ENCODE measurements around the gene CREB5.
"Not testable (repeated sequence)": the region's sequence is repeated elsewhere in the genome, so short reads cannot be mapped to it uniquely, and the experiment has no call there.

The CREB5 gene

DNA sequence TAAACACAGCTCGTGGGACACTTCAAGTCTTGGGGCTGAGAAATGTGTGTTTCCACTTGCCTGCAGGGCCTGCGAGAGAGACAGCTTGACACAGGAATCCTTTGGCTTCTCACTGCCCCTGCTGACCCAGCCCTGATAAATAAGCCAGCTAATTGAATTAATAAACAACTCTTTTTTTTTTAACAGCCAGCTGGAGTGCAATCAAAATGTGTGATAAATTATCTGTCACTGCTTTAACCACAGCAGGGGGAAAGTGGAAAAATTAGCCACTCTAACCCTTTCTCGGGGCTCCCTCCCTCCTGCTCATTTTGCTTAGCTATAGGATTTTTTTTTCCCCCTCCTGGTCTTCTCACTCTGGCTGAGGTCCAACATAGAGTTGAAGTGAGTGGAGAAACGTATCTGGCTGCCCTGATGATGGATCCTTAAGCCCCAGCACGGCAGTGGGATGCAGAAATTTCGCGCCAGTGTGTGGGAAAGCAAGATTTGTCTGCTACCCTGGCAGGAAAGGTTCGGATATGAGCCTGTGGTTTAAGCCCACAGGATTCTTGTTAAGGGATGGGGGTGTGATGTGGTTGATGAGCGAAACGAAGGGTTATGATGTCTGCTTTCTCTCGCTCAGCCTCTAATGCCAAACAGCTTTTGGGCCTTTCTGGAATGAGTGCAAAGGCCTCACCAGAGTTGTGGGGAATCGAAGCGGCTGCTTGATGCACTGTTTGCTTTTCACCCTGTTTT lies 372.0 kb downstream of the CREB5 start:
- peak; percentile 73 for DNase-seq (ENCODE audit: low read depth)
- no peak overlapping the region for H3K4me3 ChIP-seq (ENCODE audit: low read length)
- TF ChIP-seq, protein P1, sequence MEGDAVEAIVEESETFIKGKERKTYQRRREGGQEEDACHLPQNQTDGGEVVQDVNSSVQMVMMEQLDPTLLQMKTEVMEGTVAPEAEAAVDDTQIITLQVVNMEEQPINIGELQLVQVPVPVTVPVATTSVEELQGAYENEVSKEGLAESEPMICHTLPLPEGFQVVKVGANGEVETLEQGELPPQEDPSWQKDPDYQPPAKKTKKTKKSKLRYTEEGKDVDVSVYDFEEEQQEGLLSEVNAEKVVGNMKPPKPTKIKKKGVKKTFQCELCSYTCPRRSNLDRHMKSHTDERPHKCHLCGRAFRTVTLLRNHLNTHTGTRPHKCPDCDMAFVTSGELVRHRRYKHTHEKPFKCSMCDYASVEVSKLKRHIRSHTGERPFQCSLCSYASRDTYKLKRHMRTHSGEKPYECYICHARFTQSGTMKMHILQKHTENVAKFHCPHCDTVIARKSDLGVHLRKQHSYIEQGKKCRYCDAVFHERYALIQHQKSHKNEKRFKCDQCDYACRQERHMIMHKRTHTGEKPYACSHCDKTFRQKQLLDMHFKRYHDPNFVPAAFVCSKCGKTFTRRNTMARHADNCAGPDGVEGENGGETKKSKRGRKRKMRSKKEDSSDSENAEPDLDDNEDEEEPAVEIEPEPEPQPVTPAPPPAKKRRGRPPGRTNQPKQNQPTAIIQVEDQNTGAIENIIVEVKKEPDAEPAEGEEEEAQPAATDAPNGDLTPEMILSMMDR (conservative IDR thresholded peaks at IDR 0.05; ENCODE audit: low read length) = no peak

DNA sequence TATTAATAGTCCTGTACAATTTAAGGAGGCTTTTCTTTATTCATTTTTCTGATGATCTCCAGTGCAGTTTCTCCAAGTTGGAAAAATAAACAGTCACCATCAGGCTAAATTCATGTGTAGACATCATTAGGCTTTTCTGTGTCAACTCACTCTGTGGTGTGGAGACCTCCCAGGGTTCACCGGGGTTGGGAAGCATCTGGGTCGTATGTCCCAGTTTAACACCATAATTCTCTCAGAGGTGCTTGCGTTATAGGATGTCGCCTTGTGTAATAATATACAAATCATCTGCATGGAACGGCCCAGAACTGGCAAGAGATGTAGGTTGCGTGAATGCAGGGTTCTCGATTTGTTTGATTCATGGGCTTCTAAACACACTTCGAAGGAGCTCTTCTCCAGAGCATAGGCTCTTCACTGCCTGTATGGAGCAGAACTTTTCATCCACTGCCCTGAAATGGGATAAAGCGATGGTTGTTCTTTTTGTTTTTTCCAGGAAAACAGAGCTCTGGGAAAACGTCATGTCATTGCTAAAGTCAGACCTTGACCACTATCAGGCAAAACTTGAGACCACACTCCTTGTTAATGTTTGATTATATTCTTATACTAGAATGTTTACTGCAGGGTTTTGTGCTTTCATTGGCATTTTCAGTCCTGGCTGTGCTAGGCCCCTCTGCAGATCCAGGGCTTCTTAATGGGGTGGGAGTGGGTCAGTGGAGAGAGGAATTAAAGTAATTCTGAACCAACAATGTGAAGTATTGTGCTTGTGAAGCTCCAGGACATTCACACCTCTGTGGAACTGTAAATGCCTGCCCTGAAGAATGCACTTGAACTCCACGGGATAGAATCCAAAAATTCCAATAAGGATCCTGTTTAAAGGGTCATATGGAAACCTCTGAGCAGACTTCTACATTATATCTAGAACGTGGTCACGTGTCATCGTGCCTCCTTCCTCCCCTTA lies 373.0 kb downstream of the CREB5 start:
- DNase-seq (ENCODE audit: low read depth) = no peak
- no peak overlapping the region for H3K4me3 ChIP-seq (ENCODE audit: low read length)
- TF ChIP-seq, protein P1 (conservative IDR thresholded peaks at IDR 0.05; ENCODE audit: low read length) = no peak

DNA sequence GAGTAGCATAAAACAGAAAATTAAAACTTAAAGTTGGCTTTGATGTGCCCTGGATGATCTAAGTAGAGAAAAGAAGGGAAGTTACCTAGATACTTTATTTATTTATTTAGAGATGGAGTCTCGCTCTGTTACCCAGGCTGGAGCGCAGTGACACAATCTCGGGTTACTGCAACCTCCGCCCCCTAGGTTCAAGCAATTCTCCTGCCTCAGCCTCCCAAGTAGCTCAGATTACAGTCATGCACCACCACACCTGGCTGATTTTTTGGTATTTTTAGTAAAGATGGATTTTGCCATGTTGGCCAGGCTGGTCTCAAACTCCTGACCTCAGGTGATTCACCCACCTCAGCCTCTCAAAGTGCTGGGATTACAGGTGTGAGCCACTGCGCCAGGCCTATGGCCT lies 373.8 kb downstream of the CREB5 start:
- H3K4me3 ChIP-seq (ENCODE audit: low read length); DNase-seq (ENCODE audit: low read depth): not testable (repeated sequence)

DNA sequence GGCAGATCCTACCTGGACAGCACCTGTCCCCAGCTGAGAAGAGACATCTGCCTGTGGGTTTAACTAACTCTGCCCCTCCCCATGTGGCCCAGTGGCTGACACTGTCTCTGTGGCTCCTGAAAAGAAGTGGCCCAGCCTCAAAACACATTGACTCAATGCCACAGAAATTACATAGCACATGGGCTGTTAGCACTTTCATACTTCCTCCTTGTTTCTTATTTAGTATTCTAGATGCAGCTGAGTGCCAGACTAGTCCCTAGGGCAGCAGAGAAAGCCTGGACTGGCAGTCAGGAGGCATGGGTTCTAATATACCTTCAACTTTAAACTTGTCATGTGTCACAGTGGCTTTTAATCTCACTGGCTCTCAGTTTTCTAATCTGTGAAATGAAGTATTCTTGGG lies 374.8 kb downstream of the CREB5 start:
- TF ChIP-seq, protein P1 (conservative IDR thresholded peaks at IDR 0.05; ENCODE audit: low read length) = no peak
- no peak overlapping the region for H3K4me3 ChIP-seq (ENCODE audit: low read length)
- no peak for DNase-seq (ENCODE audit: low read depth)

DNA sequence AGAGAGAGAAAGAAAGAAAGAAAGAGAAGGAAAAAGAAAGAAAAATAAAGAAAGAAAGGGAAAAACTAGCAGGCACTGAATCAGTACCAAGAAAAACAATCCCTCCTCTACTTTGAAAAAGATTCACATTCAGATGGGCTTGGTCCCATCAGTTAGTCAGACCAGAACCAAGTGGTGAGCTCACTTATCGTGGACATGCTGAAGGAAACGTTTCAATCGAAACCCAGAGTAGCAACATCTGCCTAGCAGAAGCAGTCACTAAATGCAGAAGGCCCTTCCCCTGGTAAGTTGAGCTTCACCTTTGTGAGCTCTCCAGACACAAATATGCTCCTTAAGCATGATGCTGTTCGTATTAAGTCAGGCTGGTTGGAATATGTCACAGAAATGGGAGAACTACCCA lies 378.1 kb downstream of the CREB5 start:
- TF ChIP-seq, protein P1 (conservative IDR thresholded peaks at IDR 0.05; ENCODE audit: low read length) = no peak
- no peak overlapping the region for H3K4me3 ChIP-seq (ENCODE audit: low read length)
- no peak for DNase-seq (ENCODE audit: low read depth)

DNA sequence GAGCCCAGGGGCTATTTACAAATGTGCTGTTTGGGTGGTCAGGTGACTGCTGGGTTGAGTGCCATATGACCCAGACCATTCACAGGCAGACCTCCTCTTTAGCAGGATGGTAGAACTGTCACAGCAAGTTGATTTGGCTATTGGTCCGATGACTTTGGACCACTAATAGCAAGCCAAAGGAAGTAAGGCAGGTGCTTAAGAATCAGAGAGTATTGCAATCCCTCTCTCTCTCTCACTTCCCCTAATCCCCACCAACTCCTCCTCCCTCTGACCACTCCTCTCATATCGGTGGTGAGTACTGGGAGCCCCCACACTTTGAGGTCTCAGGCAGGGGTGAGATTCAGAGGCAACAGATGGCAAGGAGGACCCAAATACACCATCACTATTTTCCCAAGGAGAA lies 380.5 kb downstream of the CREB5 start:
- no peak for DNase-seq (ENCODE audit: low read depth)
- TF ChIP-seq, protein P1 (conservative IDR thresholded peaks at IDR 0.05; ENCODE audit: low read length) = no peak
- H3K4me3 ChIP-seq (ENCODE audit: low read length) = no peak overlapping the region

DNA sequence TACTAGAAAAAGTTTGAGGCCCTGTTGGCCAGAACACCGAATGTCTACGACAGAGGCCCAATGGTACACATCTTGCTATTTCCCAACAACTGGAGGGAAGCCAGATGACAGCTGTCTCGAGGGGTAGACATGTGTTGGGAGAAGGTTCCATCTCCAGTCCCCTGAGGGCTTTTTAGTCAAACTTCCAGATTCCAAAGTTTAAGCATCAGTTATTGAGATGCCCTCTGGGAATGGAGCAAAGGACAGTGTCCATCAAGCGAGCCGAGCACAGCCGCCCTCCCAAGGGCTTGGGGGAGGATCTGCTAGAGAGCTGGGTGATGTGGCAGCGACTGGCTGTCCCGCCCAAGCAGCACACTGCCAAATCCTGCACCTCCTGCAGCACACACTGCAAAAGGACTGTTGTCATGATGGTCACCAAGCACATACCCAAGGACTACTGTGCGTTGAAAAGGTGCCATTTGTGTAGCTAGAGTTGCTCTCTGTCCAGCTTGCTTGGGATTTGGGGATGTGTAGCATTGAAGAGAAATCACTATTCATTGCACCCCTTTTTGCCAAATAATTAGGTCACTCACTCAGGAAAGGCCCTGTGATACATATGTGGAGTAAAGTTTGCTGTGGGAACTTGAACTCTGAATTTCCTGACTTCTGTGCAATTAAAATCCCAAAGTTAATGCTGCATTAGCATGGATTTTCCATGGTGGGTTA lies 381.2 kb downstream of the CREB5 start:
- DNase-seq (ENCODE audit: low read depth) = peak; percentile 33
- TF ChIP-seq, protein P1 (conservative IDR thresholded peaks at IDR 0.05; ENCODE audit: low read length) = no peak
- no peak overlapping the region for H3K4me3 ChIP-seq (ENCODE audit: low read length)
